Measurements from ENCODE around the gene MADD.
"Not testable (repeated sequence)": the region's sequence is repeated elsewhere in the genome, so short reads cannot be mapped to it uniquely, and the experiment has no call there.

Gene MADD

GRCh38 chr11:47278058-47278457, 8.1 kb downstream of the MADD start:
- DNase-seq = no peak

- no peak for DNase-seq
Observed at GRCh38 chr11:47278769-47279168, 8.8 kb downstream of the MADD start.

GRCh38 chr11:47280099-47280498, 10.2 kb downstream of the MADD start:
- no peak for DNase-seq

- no peak for DNase-seq
Observed at GRCh38 chr11:47280860-47281259, 10.9 kb downstream of the MADD start.

- DNase-seq = no peak
Observed at GRCh38 chr11:47282462-47282861, 12.5 kb downstream of the MADD start.

GRCh38 chr11:47284151-47284550, 14.2 kb downstream of the MADD start:
- DNase-seq = no peak

GRCh38 chr11:47285969-47286770, 16.2 kb downstream of the MADD start:
- DNase-seq = no peak

- DNase-seq = no peak
Observed at GRCh38 chr11:47288066-47288465, 18.1 kb downstream of the MADD start.

- no peak for DNase-seq
Observed at GRCh38 chr11:47289856-47290255, 19.9 kb downstream of the MADD start.

- DNase-seq = no peak
Observed at GRCh38 chr11:47295385-47295784, 25.5 kb downstream of the MADD start.

GRCh38 chr11:47296045-47296444, 26.1 kb downstream of the MADD start:
- DNase-seq = no peak

- DNase-seq = no peak
Observed at GRCh38 chr11:47299078-47299477, 29.1 kb downstream of the MADD start.

GRCh38 chr11:47302853-47303252, 32.9 kb downstream of the MADD start:
- no peak for DNase-seq

GRCh38 chr11:47305734-47306483, 36.0 kb downstream of the MADD start:
- DNase-seq = no peak

- DNase-seq = no peak
Observed at GRCh38 chr11:47306484-47306844, 36.5 kb downstream of the MADD start.

GRCh38 chr11:47308050-47308823, 38.3 kb downstream of the MADD start:
- DNase-seq = no peak

GRCh38 chr11:47314992-47315391, 45.1 kb downstream of the MADD start:
- DNase-seq = no peak

- DNase-seq = not testable (repeated sequence)
Observed at GRCh38 chr11:47316501-47316900, 46.6 kb downstream of the MADD start.

- no peak for DNase-seq
Observed at GRCh38 chr11:47317064-47317828, 47.3 kb downstream of the MADD start.

GRCh38 chr11:47318166-47318565, 48.2 kb downstream of the MADD start:
- no peak for DNase-seq

GRCh38 chr11:47324520-47324919, 54.6 kb downstream of the MADD start:
- DNase-seq = no peak

GRCh38 chr11:47325271-47326041, 55.5 kb downstream of the MADD start:
- no peak for DNase-seq
